ENCODE results near the gene YWHAQ.

Gene YWHAQ

GRCh38 chr2:9654452-9655100 lies 23.8 kb upstream of the YWHAQ start:
- no peak for DNase-seq

DNA sequence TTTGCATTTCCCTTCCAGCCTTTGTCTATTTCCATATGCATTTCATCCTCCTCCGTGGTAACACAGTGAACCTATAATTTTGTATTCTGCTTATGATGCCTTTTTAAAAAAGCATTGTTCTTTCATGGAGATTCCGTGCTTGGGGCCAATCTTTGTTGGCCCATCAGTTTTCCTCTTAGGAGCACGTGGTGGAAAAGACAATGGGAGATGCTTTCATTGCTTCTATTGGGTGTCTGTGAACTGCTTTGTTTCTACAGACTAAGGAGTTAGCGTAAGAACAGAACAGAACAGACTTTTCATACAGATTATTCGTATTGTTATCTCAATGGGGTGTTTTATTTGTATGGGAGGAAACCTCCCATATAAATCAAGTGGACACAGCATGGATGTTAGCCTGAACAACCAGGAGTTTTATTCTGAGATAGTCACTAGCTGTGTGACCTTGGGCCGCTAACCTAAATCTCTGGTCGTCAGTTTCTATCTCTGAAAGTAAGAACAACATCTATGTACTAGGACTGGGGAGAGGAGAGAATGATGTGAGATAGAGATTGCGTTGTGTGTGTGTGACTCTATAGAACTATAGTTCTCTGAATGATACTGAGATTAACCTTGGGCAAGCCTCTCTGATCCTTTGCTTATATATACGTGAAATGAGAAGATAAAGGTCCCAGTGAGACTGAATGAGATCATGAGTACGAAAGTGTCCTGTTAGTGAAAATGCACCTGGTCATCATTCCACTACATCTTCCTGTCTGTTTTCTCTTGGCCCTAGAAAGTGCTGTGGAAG lies 22.9 kb upstream of the YWHAQ start:
- DNase-seq, result no peak

GRCh38 chr2:9652898-9653479 lies 22.2 kb upstream of the YWHAQ start:
- DNase-seq, result no peak

GRCh38 chr2:9652267-9652666 lies 21.5 kb upstream of the YWHAQ start:
- DNase-seq, result no peak

DNA sequence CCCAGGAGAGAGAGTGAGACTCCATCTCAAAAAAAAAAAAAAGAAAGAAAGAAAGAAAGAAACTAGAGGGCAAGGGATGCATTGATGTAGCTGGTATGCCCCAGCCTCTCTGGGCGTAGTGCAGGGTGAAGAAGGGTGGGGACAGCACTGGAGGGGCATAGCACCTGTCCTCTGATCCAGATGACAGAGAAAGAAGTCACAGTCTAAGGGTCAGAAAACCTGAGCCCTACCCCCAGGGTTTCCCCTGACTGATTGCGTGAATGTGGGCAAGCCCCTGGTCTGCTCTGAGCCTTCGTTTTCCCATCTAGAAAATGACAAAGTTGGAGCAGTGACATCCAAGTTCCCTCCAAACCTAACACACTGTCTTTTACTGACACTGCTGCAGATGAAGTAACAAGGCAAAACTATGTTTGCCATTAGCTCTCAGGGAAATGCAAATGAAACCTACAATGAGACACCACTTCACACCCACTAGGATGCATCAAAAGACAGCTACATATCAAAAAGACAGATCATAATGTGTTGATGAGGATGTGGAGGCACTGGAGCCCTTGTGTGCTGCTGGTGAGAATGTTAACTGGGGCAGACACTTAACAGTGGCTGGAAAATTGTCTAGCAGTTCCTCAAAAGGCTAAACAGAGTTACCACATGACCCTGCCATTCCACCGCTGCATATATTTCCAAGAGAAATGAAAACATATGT lies 19.5 kb upstream of the YWHAQ start:
- DNase-seq, result no peak

DNA sequence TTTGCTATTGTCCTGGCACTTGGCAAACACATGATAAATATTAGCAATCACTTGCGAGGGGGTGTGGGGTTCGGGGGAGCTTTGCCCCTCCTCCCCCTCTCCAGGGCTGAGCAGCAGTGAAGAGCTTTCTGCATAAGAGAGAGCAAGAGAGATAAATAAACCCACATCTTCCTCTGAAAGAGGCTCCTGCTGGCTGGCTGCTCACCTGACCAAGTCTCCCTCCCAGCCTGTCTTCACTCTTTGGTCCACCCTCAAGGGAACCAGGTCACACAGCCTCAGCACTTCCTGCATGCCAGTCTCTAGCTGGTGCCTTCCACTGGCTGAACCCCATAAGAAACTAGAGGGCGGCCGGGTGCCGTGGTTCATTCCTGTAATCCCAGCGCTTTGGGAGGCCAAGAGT lies 18.5 kb upstream of the YWHAQ start:
- no peak for DNase-seq

- DNase-seq, result no peak
Observed at GRCh38 chr2:9648821-9649220, 18.0 kb upstream of the YWHAQ start.

- no peak for DNase-seq
Observed at GRCh38 chr2:9647884-9648283, 17.1 kb upstream of the YWHAQ start.

DNA sequence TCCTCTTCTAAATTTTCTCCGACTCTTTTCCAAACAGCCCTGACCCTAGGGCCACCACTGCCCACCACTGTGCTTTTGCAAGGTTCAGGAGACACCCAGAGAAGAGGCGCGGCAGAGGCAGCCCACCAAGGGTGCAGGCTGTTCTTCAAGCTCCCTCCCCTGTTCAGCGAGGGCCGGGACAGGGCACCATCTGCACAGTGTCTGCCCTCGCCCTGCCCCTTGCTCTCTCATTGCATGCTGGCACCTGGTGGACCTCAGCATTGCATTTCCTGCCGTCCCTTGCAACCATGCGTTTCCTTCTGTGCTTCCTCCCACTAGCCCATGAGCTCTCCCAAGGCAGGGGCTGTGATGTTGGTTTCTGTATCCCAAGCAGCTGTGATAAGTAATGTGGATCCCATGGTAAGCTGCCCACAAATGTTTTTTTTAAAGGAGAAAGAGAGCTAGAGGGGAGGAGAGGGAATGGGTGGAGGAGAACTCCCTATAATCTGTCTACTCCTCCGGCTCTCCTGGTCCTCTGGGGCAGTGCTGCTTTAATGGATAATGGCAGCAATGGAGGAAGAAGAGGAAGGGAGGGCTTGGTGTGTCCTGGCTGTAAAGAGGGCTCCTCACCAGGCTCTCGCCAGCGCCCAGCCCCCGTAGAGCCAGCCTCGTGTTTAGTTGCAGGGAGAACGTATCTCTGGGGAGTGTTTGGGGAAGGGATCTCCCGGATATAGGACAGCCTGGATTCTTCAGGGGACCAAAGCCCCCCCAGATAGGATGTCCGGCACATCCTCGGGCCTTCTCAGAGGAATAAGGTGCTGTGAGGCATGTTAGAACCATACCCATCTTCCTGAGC lies 15.6 kb upstream of the YWHAQ start:
- no peak for DNase-seq

DNA sequence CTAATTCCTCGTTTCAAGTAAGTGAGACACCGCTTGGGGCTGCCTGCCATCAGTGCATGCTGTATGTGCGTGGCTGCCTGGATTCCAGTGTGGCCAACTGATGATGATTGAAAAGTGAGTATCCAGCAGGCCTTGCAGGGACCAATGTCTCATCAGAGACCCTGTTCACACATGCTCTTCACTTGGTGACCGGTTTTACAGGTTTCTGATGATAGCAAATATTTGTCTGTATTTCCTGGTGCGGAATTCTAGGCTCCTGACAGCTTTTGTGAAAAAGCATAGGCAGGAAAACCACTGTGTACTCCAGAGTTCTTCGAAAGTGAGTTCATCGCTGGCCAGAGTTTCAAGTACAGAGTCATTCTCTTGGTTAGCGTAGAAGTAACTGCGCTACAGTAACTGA lies 13.8 kb upstream of the YWHAQ start:
- no peak for DNase-seq

GRCh38 chr2:9644021-9644420 lies 13.2 kb upstream of the YWHAQ start:
- DNase-seq, result no peak

GRCh38 chr2:9641641-9642040 lies 10.8 kb upstream of the YWHAQ start:
- no peak for DNase-seq

GRCh38 chr2:9640403-9641104 lies 9.8 kb upstream of the YWHAQ start:
- no peak for DNase-seq

DNA sequence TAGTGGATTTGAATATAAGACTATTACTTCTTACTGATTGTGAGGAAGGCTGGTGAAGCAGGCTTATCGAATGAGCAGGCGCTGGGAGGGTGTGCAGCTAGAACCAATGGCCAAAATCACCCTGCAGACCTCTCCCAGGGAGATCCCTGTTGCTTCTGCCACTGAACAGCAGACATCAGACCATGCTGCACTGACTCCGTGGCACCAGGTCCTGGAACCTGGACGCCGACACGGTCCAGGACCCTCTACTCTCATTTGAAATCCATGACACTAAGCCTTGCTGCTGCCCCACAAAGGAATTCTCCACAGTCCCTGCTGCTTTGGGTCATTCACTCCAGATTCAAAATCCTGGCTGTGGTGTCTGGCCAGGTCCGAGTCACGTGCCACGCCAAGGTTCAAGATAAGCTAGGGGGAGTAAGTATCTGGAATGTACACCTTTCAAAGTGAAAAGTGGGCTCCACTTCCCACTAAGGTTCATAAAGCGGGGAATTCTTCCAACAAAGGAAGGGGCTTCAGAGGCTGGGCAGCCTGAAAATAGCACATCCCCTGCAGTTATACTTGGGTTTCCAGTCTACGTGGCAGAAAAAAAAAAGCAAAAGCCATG lies 9.0 kb upstream of the YWHAQ start:
- no peak for DNase-seq

DNA sequence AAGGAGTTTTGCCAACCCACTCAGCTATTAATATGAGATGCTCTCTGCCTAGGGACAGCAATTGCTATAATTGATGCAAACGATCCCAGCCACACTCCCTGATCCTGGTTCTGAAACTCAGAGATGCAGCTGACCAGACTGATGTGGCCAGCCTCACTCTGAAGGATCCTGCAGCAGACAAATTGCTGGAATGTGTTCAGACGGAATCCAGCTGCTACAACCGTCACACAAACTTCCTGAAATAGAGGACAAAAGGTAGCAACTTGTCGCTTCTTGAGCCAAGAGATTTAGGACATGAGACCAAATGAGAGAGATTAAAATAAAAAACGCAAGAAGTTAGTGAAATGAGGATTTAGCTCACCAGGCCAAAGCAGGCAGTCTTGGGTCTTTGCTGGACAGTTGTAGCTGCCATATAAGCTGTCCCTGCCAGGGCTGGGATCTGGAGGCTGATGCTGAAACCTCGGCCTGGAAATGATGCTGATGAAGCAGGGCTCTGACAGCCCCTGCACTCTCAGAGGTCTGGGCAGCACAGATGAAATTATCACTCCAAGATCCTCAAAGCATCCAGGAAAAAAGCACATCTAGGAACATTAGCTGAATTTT lies 8.3 kb upstream of the YWHAQ start:
- DNase-seq, result peak; percentile 30

GRCh38 chr2:9638532-9638931 lies 7.7 kb upstream of the YWHAQ start:
- DNase-seq, result peak; percentile 97

- DNase-seq, result peak; percentile 71
Observed at GRCh38 chr2:9637330-9637729, 6.5 kb upstream of the YWHAQ start.

DNA sequence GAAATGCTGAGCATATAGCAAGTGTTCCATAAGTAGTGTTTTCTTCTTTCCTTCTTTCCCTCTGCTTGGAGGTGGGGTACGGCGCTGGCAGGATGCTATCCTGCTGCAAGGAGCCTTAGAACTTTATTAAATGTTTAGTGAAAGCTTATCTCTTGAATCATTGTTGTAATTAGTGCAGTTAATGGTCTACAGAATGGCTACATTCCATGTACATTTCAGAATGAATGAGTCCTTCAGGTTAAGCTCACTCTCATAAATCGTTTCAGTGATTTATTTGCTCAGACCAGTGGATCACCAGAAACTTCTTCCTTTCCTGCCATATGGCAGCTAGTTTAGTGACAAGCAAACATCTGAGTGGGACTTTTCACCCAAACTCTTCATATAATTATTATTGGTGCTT lies 3.3 kb upstream of the YWHAQ start:
- DNase-seq, result no peak

GRCh38 chr2:9631878-9632700 lies 1.3 kb upstream of the YWHAQ start:
- no peak for DNase-seq

- no peak for DNase-seq
Observed at GRCh38 chr2:9631553-9631819, 689 bp upstream of the YWHAQ start.

Data from HCEC 1CT (cell line).